Renal cortical epithelial cell (primary cell): ENCODE results near the gene GNAS-AS1. TPM values are rescaled to one million over a fixed set of nuclear protein-coding genes. Genes with fewer than 3 reads are reported as not detected.

Experiments used
- DNase-seq: peaks from one replicate; pipeline ENCODE4 v3.0.0-alpha.2; 2011; ENCODE audit warnings: low read depth
- total RNA-seq: library from RNA; depleted of rRNA; stranded (reverse); fragments of >200 nt; gene quantifications from 2 replicates; pipeline ENCODE4 v1.2.3, GENCODE V29; 2014

GNAS-AS1 gene
- total RNA-seq: under 0.01 and 0.65 TPM in 2 replicates

- peak; percentile 60 for DNase-seq
These were observed at the start of gene GNAS-AS1 for GRCh38 chr20:58850693-58851174. TSS of gene GNAS-AS1 (minus strand) at chr20:58850902.

- no peak for DNase-seq
These were observed 49.7 kb upstream of the GNAS-AS1 start for GRCh38 chr20:58900397-58900796.

- DNase-seq: no peak
These were observed 48.8 kb upstream of the GNAS-AS1 start for GRCh38 chr20:58899512-58899911.

- DNase-seq: no peak
These were observed 48.1 kb upstream of the GNAS-AS1 start for GRCh38 chr20:58898629-58899408.

GRCh38 chr20:58897488-58897887 is 46.8 kb upstream of the GNAS-AS1 start:
- no peak for DNase-seq

GRCh38 chr20:58896820-58897219 is 46.1 kb upstream of the GNAS-AS1 start:
- DNase-seq: no peak

- no peak for DNase-seq
These were observed 44.9 kb upstream of the GNAS-AS1 start for GRCh38 chr20:58895448-58896180.

GRCh38 chr20:58894652-58895447 is 44.1 kb upstream of the GNAS-AS1 start:
- no peak for DNase-seq

GRCh38 chr20:58893355-58894120 is 42.8 kb upstream of the GNAS-AS1 start:
- no peak for DNase-seq

- no peak for DNase-seq
These were observed 42.2 kb upstream of the GNAS-AS1 start for GRCh38 chr20:58892932-58893224.

GRCh38 chr20:58892141-58892931 is 41.6 kb upstream of the GNAS-AS1 start:
- DNase-seq: peak; percentile 25

GRCh38 chr20:58891718-58892140 is 41.0 kb upstream of the GNAS-AS1 start:
- DNase-seq: no peak

GRCh38 chr20:58891086-58891717 is 40.5 kb upstream of the GNAS-AS1 start:
- DNase-seq: no peak

GRCh38 chr20:58890518-58891085 is 39.9 kb upstream of the GNAS-AS1 start:
- DNase-seq: peak; percentile 33

GRCh38 chr20:58889798-58890517 is 39.3 kb upstream of the GNAS-AS1 start:
- no peak for DNase-seq

GRCh38 chr20:58889334-58889760 is 38.6 kb upstream of the GNAS-AS1 start:
- DNase-seq: no peak

GRCh38 chr20:58888521-58889333 is 38.0 kb upstream of the GNAS-AS1 start:
- peak; percentile 40 for DNase-seq

GRCh38 chr20:58888103-58888502 is 37.4 kb upstream of the GNAS-AS1 start:
- DNase-seq: no peak
